ENCODE data around the gene CPNE7.

CPNE7 gene

DNA sequence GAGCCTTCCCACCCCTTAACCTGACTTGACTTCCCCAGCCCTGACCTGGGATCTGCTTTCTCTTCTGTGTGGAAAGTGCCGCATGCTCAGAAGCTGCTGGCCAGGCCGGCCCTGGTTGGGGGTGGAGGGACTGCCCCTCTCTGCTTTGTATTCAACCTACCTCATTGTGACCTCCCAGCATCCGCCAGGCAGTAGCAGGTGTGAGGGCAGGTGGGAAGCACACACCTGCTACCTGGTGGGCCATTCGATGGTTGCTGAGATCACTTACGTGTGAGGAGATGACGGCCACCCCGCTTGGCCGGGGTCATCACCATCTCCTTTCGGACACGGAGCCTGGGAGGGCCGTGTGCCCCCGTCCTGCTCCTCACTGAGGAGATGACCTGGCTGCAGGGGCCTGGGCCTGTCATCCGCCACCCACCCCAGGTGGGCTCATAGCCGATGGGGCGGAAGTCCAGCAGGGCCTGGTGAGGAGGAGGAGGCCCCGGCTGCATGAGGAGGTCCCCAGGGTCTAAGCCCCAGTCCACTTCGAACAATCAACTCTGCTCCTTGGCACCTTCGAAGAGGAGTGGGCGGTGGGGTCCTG, 7.1 kb downstream of the CPNE7 start:
- H3K36me3 ChIP-seq (ENCODE audit: control insufficient read depth, insufficient read depth, low read length) = no peaks in the 10 kb centered on the region; the same call in 1 of the 2 replicates
- DNase-seq (ENCODE audit: extremely low read depth, insufficient read length) = no peak

DNA sequence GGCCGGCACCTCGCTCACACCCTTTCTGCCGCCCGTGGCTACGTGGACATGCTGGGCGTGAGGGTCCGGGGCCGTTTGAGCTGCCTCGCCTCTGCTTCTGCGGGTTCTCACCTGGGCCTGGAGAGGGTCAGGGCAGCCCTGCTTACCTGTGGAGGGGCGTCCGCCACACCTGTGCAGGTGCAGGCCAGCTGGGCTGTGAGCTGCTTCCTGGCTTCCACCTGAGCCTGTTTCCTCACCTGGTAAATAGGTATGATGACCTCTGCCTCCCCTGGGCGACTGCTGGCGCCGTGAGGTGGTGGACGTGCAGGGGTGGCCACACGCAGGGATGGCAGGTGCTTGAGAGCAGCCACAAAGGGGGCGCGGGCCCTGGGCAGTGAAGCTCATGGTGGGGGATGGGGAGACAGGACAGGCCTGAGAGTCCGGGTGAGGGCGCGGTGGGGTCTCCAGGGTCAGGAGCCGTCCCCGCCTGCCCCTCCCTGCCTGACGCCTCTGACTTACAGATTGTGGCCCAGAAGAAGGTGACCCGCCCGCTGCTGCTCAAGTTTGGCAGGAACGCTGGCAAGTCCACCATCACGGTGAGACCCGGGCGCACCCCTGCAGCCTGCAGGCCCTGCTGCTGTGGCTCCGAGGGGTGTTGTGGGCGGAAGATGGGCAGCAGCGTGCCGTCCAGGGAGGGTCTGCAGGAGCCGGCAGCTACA, 7.8 kb downstream of the CPNE7 start:
- Histone ChIP-seq H3K4me3 (replicated peaks; ENCODE audit: low read depth, low read length) (no peak overlapping the region), H3K27me3 (replicated peaks; ENCODE audit: control insufficient read depth, insufficient read depth, low read length) (no peaks in the 10 kb centered on the region), H3K36me3 (ENCODE audit: control insufficient read depth, insufficient read depth, low read length) (no peaks in the 10 kb centered on the region; the same call in 1 of the 2 replicates)
- DNase-seq (ENCODE audit: extremely low read depth, insufficient read length) = no peak
- TF ChIP-seq, protein P1, sequence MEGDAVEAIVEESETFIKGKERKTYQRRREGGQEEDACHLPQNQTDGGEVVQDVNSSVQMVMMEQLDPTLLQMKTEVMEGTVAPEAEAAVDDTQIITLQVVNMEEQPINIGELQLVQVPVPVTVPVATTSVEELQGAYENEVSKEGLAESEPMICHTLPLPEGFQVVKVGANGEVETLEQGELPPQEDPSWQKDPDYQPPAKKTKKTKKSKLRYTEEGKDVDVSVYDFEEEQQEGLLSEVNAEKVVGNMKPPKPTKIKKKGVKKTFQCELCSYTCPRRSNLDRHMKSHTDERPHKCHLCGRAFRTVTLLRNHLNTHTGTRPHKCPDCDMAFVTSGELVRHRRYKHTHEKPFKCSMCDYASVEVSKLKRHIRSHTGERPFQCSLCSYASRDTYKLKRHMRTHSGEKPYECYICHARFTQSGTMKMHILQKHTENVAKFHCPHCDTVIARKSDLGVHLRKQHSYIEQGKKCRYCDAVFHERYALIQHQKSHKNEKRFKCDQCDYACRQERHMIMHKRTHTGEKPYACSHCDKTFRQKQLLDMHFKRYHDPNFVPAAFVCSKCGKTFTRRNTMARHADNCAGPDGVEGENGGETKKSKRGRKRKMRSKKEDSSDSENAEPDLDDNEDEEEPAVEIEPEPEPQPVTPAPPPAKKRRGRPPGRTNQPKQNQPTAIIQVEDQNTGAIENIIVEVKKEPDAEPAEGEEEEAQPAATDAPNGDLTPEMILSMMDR (IDR thresholded peaks at IDR 0.05; ENCODE audit: insufficient read depth, low read length, poor library complexity, severe bottlenecking) = no peak

More for the DNA sequence above, 7.1 kb downstream of the CPNE7 start:
- TF ChIP-seq, protein P1 (IDR thresholded peaks at IDR 0.05; ENCODE audit: insufficient read depth, low read length, poor library complexity, severe bottlenecking) = no peak
- Histone ChIP-seq H3K4me3 (replicated peaks; ENCODE audit: low read depth, low read length) (no peak overlapping the region), H3K27me3 (replicated peaks; ENCODE audit: control insufficient read depth, insufficient read depth, low read length) (no peaks in the 10 kb centered on the region)

DNA sequence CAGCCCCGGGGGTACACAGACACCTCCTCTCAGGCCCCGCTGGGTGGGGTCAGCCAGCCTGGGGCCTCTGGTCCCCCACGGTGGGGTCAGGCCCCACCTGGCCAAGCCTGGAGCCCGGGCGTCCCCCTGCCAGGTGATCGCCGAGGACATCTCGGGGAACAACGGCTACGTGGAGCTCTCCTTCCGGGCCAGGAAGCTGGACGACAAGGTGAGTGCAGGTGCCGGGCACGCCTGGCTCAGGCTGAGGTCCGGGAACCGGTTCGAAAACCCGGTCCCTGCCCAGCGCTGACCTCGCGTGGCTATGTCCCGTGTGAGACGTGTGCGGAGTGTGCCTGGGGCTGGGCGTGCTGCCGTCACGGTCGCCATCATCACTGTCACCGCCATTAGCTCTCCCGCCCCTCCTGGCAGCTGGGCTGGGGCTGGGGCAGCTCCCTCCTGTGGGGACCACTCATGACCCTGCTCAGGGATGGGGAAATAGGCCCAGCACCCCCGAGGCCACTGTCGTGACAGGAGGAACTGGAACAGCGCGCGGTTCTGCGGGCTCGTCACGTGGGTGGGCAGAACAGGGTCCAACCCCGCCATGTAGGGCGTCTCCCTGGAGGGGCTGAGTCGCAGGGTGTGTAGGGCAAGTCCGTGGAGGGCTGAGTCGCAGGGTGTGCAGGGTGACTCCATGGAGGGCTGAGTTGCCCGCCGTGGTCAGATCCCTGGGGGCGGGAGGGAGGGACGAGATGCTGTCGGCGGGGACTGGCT, 8.5 kb downstream of the CPNE7 start:
- no peaks in the 10 kb centered on the region for H3K27me3 ChIP-seq (replicated peaks; ENCODE audit: control insufficient read depth, insufficient read depth, low read length)
- no peak overlapping the region for H3K4me3 ChIP-seq (replicated peaks; ENCODE audit: low read depth, low read length)
- DNase-seq (ENCODE audit: extremely low read depth, insufficient read length) = no peak
- no peaks in the 10 kb centered on the region; the same call in 1 of the 2 replicates for H3K36me3 ChIP-seq (ENCODE audit: control insufficient read depth, insufficient read depth, low read length)
- TF ChIP-seq, protein P1 (IDR thresholded peaks at IDR 0.05; ENCODE audit: insufficient read depth, low read length, poor library complexity, severe bottlenecking) = no peak

DNA sequence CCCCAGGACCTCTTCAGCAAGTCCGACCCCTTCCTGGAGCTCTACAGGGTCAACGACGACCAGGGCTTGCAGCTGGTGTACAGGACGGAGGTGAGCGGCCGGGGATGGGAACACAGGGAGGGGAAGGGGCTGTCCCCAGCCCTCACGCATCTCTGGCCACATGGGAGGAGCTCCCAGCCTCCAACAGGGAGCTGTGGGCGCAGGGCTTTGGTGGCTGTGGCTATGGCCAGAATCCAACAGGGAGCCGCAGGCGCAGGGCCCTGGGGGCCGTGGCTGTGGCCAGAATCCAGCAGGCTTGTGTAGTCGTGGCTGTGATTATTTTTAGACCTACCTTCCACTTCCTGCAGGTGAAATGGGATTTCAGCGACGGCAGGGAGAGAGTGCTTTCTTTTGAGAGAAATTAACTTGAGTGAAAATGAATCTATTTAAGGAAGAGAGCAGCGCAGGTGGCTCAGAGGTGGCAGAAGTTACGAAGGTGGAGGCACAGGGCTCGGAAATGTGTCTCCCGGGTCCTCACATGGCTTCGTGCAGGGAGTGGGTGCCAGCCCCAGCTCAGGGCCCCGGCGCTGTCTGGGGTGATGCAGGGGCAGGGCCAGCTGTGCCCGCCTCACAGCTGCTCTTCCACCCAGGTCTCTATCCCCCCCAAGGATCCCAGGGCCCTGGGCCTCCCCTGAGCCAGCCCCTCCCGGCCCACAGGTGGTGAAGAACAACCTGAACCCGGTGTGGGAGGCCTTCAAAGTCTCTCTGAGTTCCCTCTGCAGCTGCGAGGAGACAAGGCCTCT, 9.4 kb downstream of the CPNE7 start:
- Histone ChIP-seq H3K27me3 (replicated peaks; ENCODE audit: control insufficient read depth, insufficient read depth, low read length) (no peaks in the 10 kb centered on the region), H3K36me3 (ENCODE audit: control insufficient read depth, insufficient read depth, low read length) (no peaks in the 10 kb centered on the region; the same call in 1 of the 2 replicates), H3K4me3 (replicated peaks; ENCODE audit: low read depth, low read length) (no peak overlapping the region)
- TF ChIP-seq, protein P1 (IDR thresholded peaks at IDR 0.05; ENCODE audit: insufficient read depth, low read length, poor library complexity, severe bottlenecking) = no peak
- DNase-seq (ENCODE audit: extremely low read depth, insufficient read length) = no peak

DNA sequence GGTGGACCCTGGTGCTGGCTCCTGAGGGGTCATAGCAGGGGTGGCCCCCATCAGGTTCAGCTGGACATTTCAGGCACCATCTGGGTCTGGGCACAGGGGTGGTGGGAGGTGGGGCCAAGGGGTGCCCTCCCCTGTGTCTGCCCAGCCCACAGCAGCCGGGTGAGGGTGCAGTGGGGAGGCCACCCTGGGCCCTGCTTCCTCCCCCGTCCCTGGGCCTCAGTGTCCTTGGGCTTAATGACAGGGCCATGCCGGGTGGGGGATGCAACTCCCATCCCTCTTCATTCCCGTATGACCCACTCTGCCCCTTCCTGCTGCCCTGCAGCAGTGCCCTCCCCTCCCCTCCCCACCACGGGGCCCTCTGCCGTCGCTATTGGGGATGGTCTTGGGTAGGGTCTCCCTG, 10.7 kb downstream of the CPNE7 start:
- Histone ChIP-seq H3K27me3 (replicated peaks; ENCODE audit: control insufficient read depth, insufficient read depth, low read length) (no peaks in the 10 kb centered on the region), H3K36me3 (ENCODE audit: control insufficient read depth, insufficient read depth, low read length) (no peaks in the 10 kb centered on the region; the same call in 1 of the 2 replicates), H3K4me3 (replicated peaks; ENCODE audit: low read depth, low read length) (no peak overlapping the region)
- TF ChIP-seq, protein P1 (IDR thresholded peaks at IDR 0.05; ENCODE audit: insufficient read depth, low read length, poor library complexity, severe bottlenecking) = no peak
- no peak for DNase-seq (ENCODE audit: extremely low read depth, insufficient read length)
